CD4-positive, alpha-beta T cell treated with Interleukin-17A for 1 hour (primary cell): ENCODE results near the gene NXF2.
"Not testable (repeated sequence)": the region's sequence is repeated elsewhere in the genome, so short reads cannot be mapped to it uniquely, and the experiment has no call there.

Source experiments
- DNase-seq: peaks from one replicate; pipeline ENCODE4 v3.0.0-alpha.2; 2020

Gene NXF2

GRCh38 chrX:102246893-102247292, at the start of gene NXF2:
Gene NXF2, plus strand, starts transcription at chrX:102247167. Its CDS starts 59,912 bp downstream, at chrX:102307079.
- DNase-seq, result not testable (repeated sequence)

DNA sequence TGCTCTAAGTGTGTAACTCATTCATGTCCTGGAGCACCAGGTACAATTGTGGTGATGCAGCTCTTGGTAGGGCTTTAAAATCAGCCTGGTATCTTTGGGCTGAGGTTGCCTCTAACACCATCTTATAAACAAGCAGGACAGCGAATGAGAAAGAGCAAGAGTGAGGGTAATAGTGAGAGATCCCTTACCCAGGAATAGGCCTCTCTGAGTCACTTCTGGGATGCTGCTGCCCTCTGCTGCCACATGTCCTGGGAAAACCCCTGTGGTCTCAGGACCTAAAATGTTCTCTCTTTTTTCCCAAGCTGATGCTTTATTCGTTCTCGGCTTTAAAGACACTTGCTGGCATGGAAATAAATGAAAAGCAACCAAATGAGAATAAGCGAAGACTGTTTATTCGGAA, 39.0 kb upstream of the NXF2 start:
- not testable (repeated sequence) for DNase-seq

DNA sequence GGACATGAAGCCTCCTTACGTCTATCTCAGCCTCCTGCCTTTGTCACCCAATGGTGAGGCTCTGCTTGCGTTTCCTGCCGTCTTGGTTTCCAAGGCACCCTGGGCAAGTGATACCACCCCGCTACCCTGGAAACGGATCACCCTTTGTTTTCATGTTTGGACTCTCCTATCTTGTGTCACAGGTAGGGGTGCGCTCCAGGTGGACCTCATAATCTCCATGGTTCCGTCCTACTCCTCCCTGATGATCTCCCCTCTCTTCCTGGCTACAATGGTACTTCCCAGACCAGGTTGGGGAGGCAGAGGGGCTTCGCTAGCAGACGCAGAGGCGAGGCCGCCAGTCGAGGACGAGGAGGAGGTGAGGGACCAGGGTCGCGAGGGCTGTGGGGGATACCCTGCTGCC, 32.0 kb upstream of the NXF2 start, which contains the start of gene TCP11X1:
TCP11X1 (plus strand) TSS at position 316 of the 400 bp plus-strand sequence.
- DNase-seq, result not testable (repeated sequence)

DNA sequence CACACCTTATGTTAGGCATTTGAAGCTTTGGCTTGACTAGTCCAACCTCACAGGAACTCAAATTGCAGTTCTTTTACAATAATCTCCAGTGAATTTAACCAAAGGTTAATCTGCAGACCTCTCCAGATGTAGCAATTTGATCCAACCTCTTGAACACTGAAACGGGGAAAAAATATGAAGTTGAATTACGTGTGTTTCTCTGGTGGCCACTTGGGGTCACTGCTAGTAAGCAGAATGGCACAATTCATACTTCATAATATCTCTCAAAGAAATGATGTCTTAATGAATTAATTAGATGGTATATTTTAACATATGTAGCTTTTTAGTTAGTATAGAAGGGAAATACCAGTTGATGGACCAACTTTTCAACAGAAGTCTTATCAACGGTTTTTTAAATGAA, 30.5 kb upstream of the NXF2 start:
- DNase-seq, result not testable (repeated sequence)

DNA sequence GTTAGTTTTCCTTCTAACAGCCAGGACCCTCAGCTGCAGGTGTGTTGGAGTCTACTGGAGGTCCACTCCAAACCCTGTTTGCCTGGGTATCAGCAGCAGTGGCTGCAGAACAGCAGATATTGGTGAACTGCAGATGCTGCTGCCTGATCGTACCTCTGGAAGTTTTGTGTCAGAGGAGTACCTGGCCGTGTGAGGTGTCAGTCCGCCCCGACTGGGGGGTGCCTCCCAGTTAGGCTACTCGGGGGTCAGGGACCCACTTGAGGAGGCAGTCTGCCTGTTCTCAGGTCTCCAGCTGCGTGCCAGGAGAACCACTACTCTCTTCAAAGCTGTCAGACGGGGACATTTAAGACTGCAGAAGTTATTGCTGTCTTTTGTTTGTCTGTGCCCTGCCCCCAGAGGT, 11.3 kb upstream of the NXF2 start:
- DNase-seq, result not testable (repeated sequence)

GRCh38 chrX:102240265-102240664, 6.7 kb upstream of the NXF2 start:
- DNase-seq, result not testable (repeated sequence)

DNA sequence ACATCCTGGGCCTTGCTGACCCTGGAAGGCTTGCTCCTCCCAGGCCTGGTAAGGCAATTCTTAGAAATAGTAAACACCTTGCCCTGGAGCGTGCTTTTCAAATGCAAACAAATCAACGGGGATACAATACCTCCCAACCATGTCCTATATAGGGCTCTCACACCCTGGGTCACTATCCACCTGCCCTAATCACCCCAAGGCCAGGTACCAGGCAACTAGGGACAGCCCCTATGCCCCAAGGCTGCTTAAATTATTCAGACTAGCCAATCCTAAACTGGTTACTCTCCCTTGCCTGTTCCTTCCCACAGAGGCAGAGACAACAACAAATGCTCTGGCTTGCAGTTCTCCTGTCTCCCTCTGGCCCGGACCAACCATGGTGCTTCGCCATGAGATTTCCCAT, 25.3 kb downstream of the NXF2 start:
- not testable (repeated sequence) for DNase-seq

- DNase-seq, result no peak
These were observed 91.2 kb downstream of the NXF2 start for GRCh38 chrX:102338162-102338561.

GRCh38 chrX:102339312-102340298, 92.6 kb downstream of the NXF2 start:
- DNase-seq, result peak; percentile 49

- no peak for DNase-seq
These were observed 94.9 kb downstream of the NXF2 start for GRCh38 chrX:102341867-102342266.

DNA sequence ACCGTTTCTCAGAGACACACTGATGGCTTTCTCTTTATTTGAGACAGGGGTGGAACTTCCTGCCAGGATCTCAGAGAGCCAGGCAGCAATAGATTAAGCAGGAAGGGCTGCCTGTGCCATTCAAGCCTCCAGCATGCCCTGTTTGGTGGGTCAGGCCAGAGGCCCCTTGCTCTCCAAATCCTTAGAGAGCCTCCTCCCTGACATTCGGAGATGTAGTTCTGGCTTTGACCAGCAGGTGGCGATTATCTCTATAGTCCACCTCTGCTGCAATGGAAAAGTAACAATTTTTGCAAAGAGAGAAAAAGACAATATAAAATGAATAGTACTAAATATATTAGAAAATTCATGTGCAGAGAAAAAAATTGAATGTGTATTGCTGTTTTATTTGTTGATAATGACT, 98.9 kb downstream of the NXF2 start:
- DNase-seq, result peak; percentile 61
